IMR-90 (cell line): Measurements from ENCODE around the gene IFT43. TPM values are rescaled to one million over a fixed set of nuclear protein-coding genes. Genes with fewer than 3 reads are reported as not detected.

Experiments used
- ATAC-seq: fragments of 200-7000 bp; cut with Tn5 transposase; 2 replicates; pipeline ENCODE4 v1.9.1; 2020; ENCODE audit warnings: low read depth, mild to moderate bottlenecking, moderate library complexity
- BruUV-seq: library from RNA; stranded (reverse); fragments of 400-500 nt; replicated peaks from 2 replicates; lab custom pipeline; 2021; lab: Mats Ljungman, UMichigan
- CTCF ChIA-PET: fragments of 300-600 bp; formaldehyde crosslinking; extraction: SDS; loops from one replicate; lab custom pipeline; 2021; ENCODE audit warnings: antibody characterized with exemption; lab: Yijun Ruan, JAX
- POLR2A ChIA-PET: fragments of 300-600 bp; sonication (Branson Sonifier 250); formaldehyde crosslinking; loops from one replicate; lab custom pipeline; 2022; ENCODE audit warnings: antibody characterized with exemption; ENCODE audit not compliant: unreplicated experiment; lab: Charles Lee
- DNase-seq: peaks from one replicate; pipeline ENCODE4 v3.0.0; 2013
- H2AFZ ChIP-seq: replicated peaks from 2 replicates; pipeline ENCODE3; 2013; ENCODE audit warnings: low read length, mild to moderate bottlenecking; ENCODE audit not compliant: poor library complexity
- H2AK5ac ChIP-seq: 2 replicates; pipeline ENCODE4 v1.6.1; 2013; ENCODE audit warnings: low read depth, low read length, inconsistent platforms
- H2AK9ac ChIP-seq: replicated peaks from 2 replicates; pipeline ENCODE3; 2013; ENCODE audit warnings: mild to moderate bottlenecking, low read depth, low read length, moderate library complexity; ENCODE audit not compliant: poor library complexity
- H2BK120ac ChIP-seq: 2 replicates; pipeline ENCODE4 v1.6.1; 2013; ENCODE audit warnings: low read depth, low read length, inconsistent platforms
- H2BK15ac ChIP-seq: 3 replicates; pipeline ENCODE4 v1.6.1; 2013; ENCODE audit warnings: low read depth, low read length, inconsistent platforms
- H2BK20ac ChIP-seq: 2 replicates; pipeline ENCODE4 v1.6.1; 2013; ENCODE audit warnings: low read depth, mild to moderate bottlenecking, inconsistent platforms, low read length, moderate library complexity
- H2BK5ac ChIP-seq: 2 replicates; pipeline ENCODE4 v1.6.1; 2013; ENCODE audit warnings: mild to moderate bottlenecking, low read depth, low read length, inconsistent platforms; ENCODE audit not compliant: poor library complexity, severe bottlenecking
- H3K14ac ChIP-seq: replicated peaks from 2 replicates; pipeline ENCODE4 v1.6.1; 2013; ENCODE audit warnings: low read depth, low read length, inconsistent platforms
- H3K18ac ChIP-seq: 2 replicates; pipeline ENCODE4 v1.6.1; 2013; ENCODE audit warnings: low read depth, low read length, control low read depth
- H3K23ac ChIP-seq: 2 replicates; pipeline ENCODE4 v1.6.1; 2013; ENCODE audit warnings: low read depth, low read length, inconsistent platforms
- H3K27ac ChIP-seq: 2 replicates; pipeline ENCODE4 v1.5.1; 2013; ENCODE audit warnings: mild to moderate bottlenecking, control low read depth, low read length; ENCODE audit not compliant: insufficient read depth
- H3K27me3 ChIP-seq: 2 replicates; pipeline ENCODE4 v1.6.1; 2013; ENCODE audit warnings: low read length; ENCODE audit not compliant: control insufficient read depth, insufficient read depth
- H3K36me3 ChIP-seq: 2 replicates; pipeline ENCODE4 v1.6.1; 2013; ENCODE audit warnings: low read length, mixed read lengths; ENCODE audit not compliant: control insufficient read depth, insufficient read depth
- H3K4ac ChIP-seq: 2 replicates; pipeline ENCODE4 v1.6.1; 2013; ENCODE audit warnings: low read depth, low read length, inconsistent platforms
- H3K4me1 ChIP-seq: 2 replicates; pipeline ENCODE4 v1.6.1; 2013; ENCODE audit warnings: low read length, mixed read lengths; ENCODE audit not compliant: control insufficient read depth, insufficient read depth
- H3K4me2 ChIP-seq: 2 replicates; pipeline ENCODE4 v1.6.1; 2013; ENCODE audit warnings: low read depth, mild to moderate bottlenecking, control low read depth, low read length, moderate library complexity
- H3K4me3 ChIP-seq: 2 replicates; pipeline ENCODE4 v1.5.1; 2013; ENCODE audit warnings: low read depth, mild to moderate bottlenecking, control low read depth, low read length, moderate library complexity; ENCODE audit not compliant: insufficient read depth
- H3K56ac ChIP-seq: 2 replicates; pipeline ENCODE4 v1.6.1; 2013; ENCODE audit warnings: low read length, inconsistent platforms; ENCODE audit not compliant: insufficient read depth; ENCODE audit errors: extremely low read depth
- H3K79me1 ChIP-seq, 2 experiments: 2 replicates each; pipeline ENCODE4 v1.6.1; 2013; ENCODE audit warnings: low read length in 2 of 2, inconsistent platforms in 1 of 2, low read depth in 1 of 2
- H3K9ac ChIP-seq: 2 replicates; pipeline ENCODE4 v1.6.1; 2013; ENCODE audit warnings: low read depth, low read length, control low read depth
- H3K9me1 ChIP-seq: 2 replicates; pipeline ENCODE4 v1.6.1; 2013; ENCODE audit warnings: low read length, inconsistent platforms; ENCODE audit not compliant: insufficient read depth
- H3K9me3 ChIP-seq: 2 replicates; pipeline ENCODE4 v1.6.1; 2013; ENCODE audit warnings: low read length; ENCODE audit not compliant: control insufficient read depth, insufficient read depth
- H4K20me1 ChIP-seq: 2 replicates; pipeline ENCODE4 v1.6.1; 2013; ENCODE audit warnings: low read length, inconsistent platforms; ENCODE audit not compliant: insufficient read depth
- H4K5ac ChIP-seq: 2 replicates; pipeline ENCODE4 v1.6.1; 2013; ENCODE audit warnings: mild to moderate bottlenecking, low read depth, low read length, control low read depth
- H4K8ac ChIP-seq, 2 experiments: 2 replicates each; pipeline ENCODE4 v1.6.1; 2013; ENCODE audit warnings: low read depth in 2 of 2, low read length in 2 of 2, control low read depth in 1 of 2, inconsistent platforms in 1 of 2
- H4K91ac ChIP-seq: 2 replicates; pipeline ENCODE4 v1.6.1; 2013; ENCODE audit warnings: low read depth, low read length, inconsistent platforms; ENCODE audit not compliant: insufficient read depth
- BHLHE40 ChIP-seq: fragments of 150-350 bp; IDR thresholded peaks from 2 replicates; pipeline ENCODE4 v1.6.1; 2016; ENCODE audit warnings: mild to moderate bottlenecking, low read depth, low read length
- CEBPB ChIP-seq: IDR thresholded peaks from 2 replicates; pipeline ENCODE4 v1.6.1; 2012; ENCODE audit warnings: low read depth, low read length, improper control_type of control experiment
- CHD1 ChIP-seq: IDR thresholded peaks from 2 replicates; pipeline ENCODE4 v1.6.1; 2012; ENCODE audit warnings: low read depth, low read length, improper control_type of control experiment
- CTCF ChIP-seq: conservative IDR thresholded peaks from 2 replicates; pipeline ENCODE4 v1.5.1; 2012; ENCODE audit warnings: mild to moderate bottlenecking, low read depth, low read length, improper control_type of control experiment
- ELK1 ChIP-seq: fragments of 150-350 bp; IDR thresholded peaks from 2 replicates; pipeline ENCODE4 v1.6.1; 2016; ENCODE audit warnings: low read depth, mild to moderate bottlenecking, low read length, moderate library complexity, borderline replicate concordance
- FOS ChIP-seq: fragments of 150-350 bp; IDR thresholded peaks from 2 replicates; pipeline ENCODE4 v1.6.1; 2016; ENCODE audit warnings: low read depth, low read length
- MAFK ChIP-seq: IDR thresholded peaks from 2 replicates; pipeline ENCODE4 v1.6.1; 2012; ENCODE audit warnings: low read depth, low read length, improper control_type of control experiment
- MAZ ChIP-seq: IDR thresholded peaks from 2 replicates; pipeline ENCODE4 v1.6.1; 2012; ENCODE audit warnings: low read depth, mild to moderate bottlenecking, low read length, improper control_type of control experiment, moderate library complexity, borderline replicate concordance
- MXI1 ChIP-seq: IDR thresholded peaks from 2 replicates; pipeline ENCODE4 v1.6.1; 2012; ENCODE audit warnings: low read depth, mild to moderate bottlenecking, low read length, moderate library complexity, borderline replicate concordance
- NFE2L2 ChIP-seq: fragments of 150-350 bp; IDR thresholded peaks from 2 replicates; pipeline ENCODE4 v1.6.1; 2016; ENCODE audit warnings: low read depth, mild to moderate bottlenecking, low read length
- POLR2A ChIP-seq: IDR thresholded peaks from 2 replicates; pipeline ENCODE4 v1.6.1; 2012; ENCODE audit warnings: mild to moderate bottlenecking, low read depth, low read length
- RAD21 ChIP-seq: IDR thresholded peaks from 2 replicates; pipeline ENCODE4 v1.6.1; 2012; ENCODE audit warnings: low read length, improper control_type of control experiment
- RCOR1 ChIP-seq: IDR thresholded peaks from 2 replicates; pipeline ENCODE4 v1.6.1; 2012; ENCODE audit warnings: mild to moderate bottlenecking, low read length, improper control_type of control experiment; ENCODE audit not compliant: insufficient replicate concordance
- RFX5 ChIP-seq: IDR thresholded peaks from 2 replicates; pipeline ENCODE4 v1.8.0; 2012; ENCODE audit warnings: low read depth, mild to moderate bottlenecking, low read length, moderate library complexity
- SMC3 ChIP-seq: fragments of 150-350 bp; IDR thresholded peaks from 2 replicates; pipeline ENCODE4 v1.6.1; 2016; ENCODE audit warnings: low read depth, mild to moderate bottlenecking, antibody characterized with exemption, low read length, moderate library complexity
- WGBS, 2 experiments: methylation state at CpG; one replicate each; pipeline versions ENCODE4 v1.1.5 to v1.1.7; 2013; ENCODE audit warnings: missing lambda C conversion rate in 2 of 2; ENCODE audit not compliant: insufficient read length in 1 of 2; ENCODE audit errors: extremely low coverage in 2 of 2; 5-methylcytosine and 5-hydroxymethylcytosine counted together
- dilution Hi-C: fragments of 300-500 bp; cut with HindIII; formaldehyde crosslinking; loops from one replicate; pipeline ENCODE4 v1.14.3; 2018; ENCODE audit warnings: low sequenced_read_pairs; ENCODE audit not compliant: unreplicated experiment
- in situ Hi-C: fragments of 300-500 bp; cut with MboI; formaldehyde crosslinking; loops from 3 replicates; pipeline ENCODE4 v1.14.3; 2019; ENCODE audit warnings: low sequenced_read_pairs, inconsistent platforms, mixed read lengths
- intact Hi-C: fragments of 100-400 bp; cut with micrococcal nuclease; formaldehyde crosslinking; loops from 2 replicates; pipeline ENCODE4 v1.10.0; 2022
- polyA plus RNA-seq, 3 experiments: library from polyadenylated mRNA; depleted of rRNA; stranded (reverse); fragments of >200 nt; gene quantifications; 2 replicates each; pipeline ENCODE4 v1.2.3, GENCODE V29; 2012; ENCODE audit warnings: low replicate concordance in 1 of 3
- total RNA-seq: library from RNA; depleted of rRNA; stranded (reverse); fragments of >200 nt; gene quantifications from 2 replicates; pipeline ENCODE4 v1.2.3, GENCODE V29; 2012

Gene IFT43
- total and polyA plus RNA-seq, 2 of the 4 experiments (the other 2 are of a cell fraction) = 41.4 to 43.2 TPM

- dilution Hi-C loops = no loop called here
- TF ChIP-seq CTCF = no peak
- TF ChIP-seq MXI1 = no peak
- no peak for TF ChIP-seq RAD21
- no peak for TF ChIP-seq ELK1
- no peak for TF ChIP-seq CHD1
- no peak for TF ChIP-seq POLR2A
- no peak for TF ChIP-seq RCOR1
- TF ChIP-seq RFX5 = no peak
- no peak for TF ChIP-seq MAFK
- TF ChIP-seq MAZ = no peak
- TF ChIP-seq SMC3 = no peak
- no peak for TF ChIP-seq CEBPB
- no peak for TF ChIP-seq NFE2L2
- TF ChIP-seq BHLHE40 = no peak
- TF ChIP-seq FOS = no peak
- H2AK5ac ChIP-seq = no peak overlapping the region
- no peak overlapping the region for H2AK9ac ChIP-seq
- no peak overlapping the region for H4K91ac ChIP-seq
- ChIA-PET CTCF (no interaction called here), POLR2A (interaction anchor here (0.5 to 0.6 kb wide), 2 partner anchors 14 to 18 kb away, joined by 3 to 4 read pairs; no protein-coding TSS in a partner anchor)
- H2BK15ac ChIP-seq = no peak overlapping the region
- H3K9me3 ChIP-seq = peaks cover 2% of the 10 kb centered on the region; the same call in 1 of the 2 replicates
- no peak overlapping the region for H3K18ac ChIP-seq
- DNase-seq (no peak), ATAC-seq (no peak)
- no peak overlapping the region for H4K8ac ChIP-seq
- no peak overlapping the region for H2AFZ ChIP-seq
- peaks cover 12% of the 10 kb centered on the region for H3K36me3 ChIP-seq
- intact Hi-C loops = no loop called here
- H2BK5ac ChIP-seq = no peak overlapping the region
- H4K20me1 ChIP-seq = no peaks in the 10 kb centered on the region
- no peak overlapping the region for H2BK120ac ChIP-seq
- in situ Hi-C loops = no loop called here
- no peaks in the 10 kb centered on the region for H3K79me1 ChIP-seq
- no peak overlapping the region for H3K4me2 ChIP-seq
- no peak overlapping the region for H3K9ac ChIP-seq
- no peak overlapping the region for H3K14ac ChIP-seq
- H3K56ac ChIP-seq = no peak overlapping the region
- H4K5ac ChIP-seq = no peak overlapping the region
- H3K4me3 ChIP-seq = no peak overlapping the region
- H3K9me1 ChIP-seq = no peaks in the 10 kb centered on the region
- H3K4me1 ChIP-seq = no peaks in the 10 kb centered on the region
- BruUV-seq = no TSS peak
- H3K27me3 ChIP-seq = no peaks in the 10 kb centered on the region
- no peak overlapping the region for H3K23ac ChIP-seq
- no peak overlapping the region for H2BK20ac ChIP-seq
- no CpG with 5 or more reads among the region's 3 CpGs for WGBS, 2 experiments
- no peak overlapping the region for H3K27ac ChIP-seq
- no peak overlapping the region for H3K4ac ChIP-seq
Observed at GRCh38 chr14:76065519-76065918, 80.0 kb downstream of the IFT43 start.
